ENCODE measurements around the gene LMAN2L. TPM values are rescaled to one million over a fixed set of nuclear protein-coding genes. Genes with fewer than 3 reads are reported as not detected.

LMAN2L gene
- total RNA-seq, 1 donor from 2014 or later: 33.3 TPM

GRCh38 chr2:96757477-96757860 is 17.6 kb upstream of the LMAN2L start:
- no peak for DNase-seq (ENCODE audit: low spot score in 2 of 2, unreplicated experiment in 2 of 2)
- Mint-ChIP-seq H3K36me3 (no peaks in the 10 kb centered on the region), H3K9me3 (no peaks in the 10 kb centered on the region), H3K4me1 (peaks cover 26% of the 10 kb centered on the region), H3K27ac (no peak overlapping the region), H3K27me3 (ENCODE audit: low read depth) (no peaks in the 10 kb centered on the region), H3K4me3 (no peak overlapping the region)
- no peak for TF ChIP-seq CTCF (IDR thresholded peaks at IDR 0.05; ENCODE audit: unreplicated experiment)

- Mint-ChIP-seq H3K27me3 (ENCODE audit: low read depth) (no peaks in the 10 kb centered on the region), H3K4me1 (peaks cover 21% of the 10 kb centered on the region), H3K36me3 (no peaks in the 10 kb centered on the region), H3K9me3 (no peaks in the 10 kb centered on the region), H3K4me3 (no peak overlapping the region), H3K27ac (no peak overlapping the region)
- TF ChIP-seq CTCF (IDR thresholded peaks at IDR 0.05; ENCODE audit: unreplicated experiment): no peak
- DNase-seq (ENCODE audit: low spot score in 2 of 2, unreplicated experiment in 2 of 2): no peak
Observed at GRCh38 chr2:96756788-96757476, 17.1 kb upstream of the LMAN2L start.

GRCh38 chr2:96754317-96754716 is 14.5 kb upstream of the LMAN2L start:
- H3K27ac Mint-ChIP-seq: no peak overlapping the region
- H3K9me3 Mint-ChIP-seq: no peaks in the 10 kb centered on the region
- peaks cover 1% of the 10 kb centered on the region for H3K4me1 Mint-ChIP-seq
- no peak for TF ChIP-seq CTCF (IDR thresholded peaks at IDR 0.05; ENCODE audit: unreplicated experiment)
- no peaks in the 10 kb centered on the region for H3K36me3 Mint-ChIP-seq
- peaks cover 4% of the 10 kb centered on the region for H3K27me3 Mint-ChIP-seq (ENCODE audit: low read depth)
- H3K4me3 Mint-ChIP-seq: no peak overlapping the region
- no peak for DNase-seq (ENCODE audit: low spot score in 2 of 2, unreplicated experiment in 2 of 2)

GRCh38 chr2:96753661-96754282 is 13.9 kb upstream of the LMAN2L start:
- no peak for DNase-seq (ENCODE audit: low spot score in 2 of 2, unreplicated experiment in 2 of 2)
- Mint-ChIP-seq H3K27ac (no peak overlapping the region), H3K27me3 (ENCODE audit: low read depth) (peaks cover 4% of the 10 kb centered on the region), H3K9me3 (no peaks in the 10 kb centered on the region), H3K4me3 (no peak overlapping the region), H3K4me1 (no peaks in the 10 kb centered on the region), H3K36me3 (no peaks in the 10 kb centered on the region)
- no peak for TF ChIP-seq CTCF (IDR thresholded peaks at IDR 0.05; ENCODE audit: unreplicated experiment)

- no peak overlapping the region for H3K27ac Mint-ChIP-seq
- no peak for TF ChIP-seq CTCF (IDR thresholded peaks at IDR 0.05; ENCODE audit: unreplicated experiment)
- DNase-seq (ENCODE audit: low spot score in 2 of 2, unreplicated experiment in 2 of 2): no peak
- H3K9me3 Mint-ChIP-seq: no peaks in the 10 kb centered on the region
- H3K36me3 Mint-ChIP-seq: no peaks in the 10 kb centered on the region
- H3K27me3 Mint-ChIP-seq (ENCODE audit: low read depth): peaks cover 4% of the 10 kb centered on the region
- H3K4me1 Mint-ChIP-seq: peaks cover 10% of the 10 kb centered on the region
- no peak overlapping the region for H3K4me3 Mint-ChIP-seq
Observed at GRCh38 chr2:96751800-96752199, 11.9 kb upstream of the LMAN2L start.

Measured in mesothelial cell of epicardium (in vitro differentiated cells).